Measurements from ENCODE around the gene HP. TPM values are rescaled to one million over a fixed set of nuclear protein-coding genes. Genes with fewer than 3 reads are reported as not detected.
"Not testable (repeated sequence)": the region's sequence is repeated elsewhere in the genome, so short reads cannot be mapped to it uniquely, and the experiment has no call there.

Gene HP
- total RNA-seq, 1 donor = not detected

DNA sequence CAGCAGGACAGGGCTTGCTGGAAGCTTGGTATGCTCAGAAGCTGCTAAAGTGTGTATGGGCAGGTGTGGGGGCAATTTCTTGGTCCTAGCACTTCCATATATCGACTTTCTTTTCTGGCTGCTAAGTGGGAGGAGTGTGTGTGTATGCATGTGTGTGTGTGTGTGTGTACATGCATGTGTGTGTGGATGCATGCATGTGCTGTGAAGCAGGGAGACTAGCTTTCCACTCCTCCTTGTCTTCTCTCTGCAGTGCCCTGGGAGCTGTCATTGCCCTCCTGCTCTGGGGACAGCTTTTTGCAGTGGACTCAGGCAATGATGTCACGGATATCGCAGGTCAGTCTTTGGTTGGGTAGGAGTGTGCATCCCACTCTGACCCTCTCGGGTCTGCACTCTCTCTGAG is 1.6 kb downstream of the HP start:
- DNase-seq (ENCODE audit: low read depth) = no peak
- H3K4me3 ChIP-seq (ENCODE audit: low read depth, low read length) = no peak overlapping the region
- TF ChIP-seq, protein P1, sequence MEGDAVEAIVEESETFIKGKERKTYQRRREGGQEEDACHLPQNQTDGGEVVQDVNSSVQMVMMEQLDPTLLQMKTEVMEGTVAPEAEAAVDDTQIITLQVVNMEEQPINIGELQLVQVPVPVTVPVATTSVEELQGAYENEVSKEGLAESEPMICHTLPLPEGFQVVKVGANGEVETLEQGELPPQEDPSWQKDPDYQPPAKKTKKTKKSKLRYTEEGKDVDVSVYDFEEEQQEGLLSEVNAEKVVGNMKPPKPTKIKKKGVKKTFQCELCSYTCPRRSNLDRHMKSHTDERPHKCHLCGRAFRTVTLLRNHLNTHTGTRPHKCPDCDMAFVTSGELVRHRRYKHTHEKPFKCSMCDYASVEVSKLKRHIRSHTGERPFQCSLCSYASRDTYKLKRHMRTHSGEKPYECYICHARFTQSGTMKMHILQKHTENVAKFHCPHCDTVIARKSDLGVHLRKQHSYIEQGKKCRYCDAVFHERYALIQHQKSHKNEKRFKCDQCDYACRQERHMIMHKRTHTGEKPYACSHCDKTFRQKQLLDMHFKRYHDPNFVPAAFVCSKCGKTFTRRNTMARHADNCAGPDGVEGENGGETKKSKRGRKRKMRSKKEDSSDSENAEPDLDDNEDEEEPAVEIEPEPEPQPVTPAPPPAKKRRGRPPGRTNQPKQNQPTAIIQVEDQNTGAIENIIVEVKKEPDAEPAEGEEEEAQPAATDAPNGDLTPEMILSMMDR (IDR thresholded peaks at IDR 0.05; ENCODE audit: insufficient read depth, low read depth, low read length) = no peak

DNA sequence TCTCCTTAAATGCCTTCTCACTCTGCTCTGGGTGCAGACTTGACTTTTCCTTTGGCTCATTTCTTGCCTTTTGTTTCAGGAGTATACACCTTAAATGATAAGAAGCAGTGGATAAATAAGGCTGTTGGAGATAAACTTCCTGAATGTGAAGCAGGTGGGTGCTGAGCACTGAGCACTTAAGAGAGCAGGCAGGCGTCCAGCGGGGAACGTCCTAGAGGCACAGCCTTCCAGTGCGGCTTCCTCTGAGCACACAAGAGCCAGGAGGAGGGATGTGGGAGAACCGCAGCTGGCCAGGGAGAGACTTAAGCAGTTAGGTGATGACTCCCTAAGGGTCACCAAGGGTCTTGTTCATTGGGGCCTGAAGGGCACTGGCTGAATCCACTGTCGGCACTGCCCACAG is 3.0 kb downstream of the HP start:
- not testable (repeated sequence) for DNase-seq (ENCODE audit: low read depth); H3K4me3 ChIP-seq (ENCODE audit: low read depth, low read length)

DNA sequence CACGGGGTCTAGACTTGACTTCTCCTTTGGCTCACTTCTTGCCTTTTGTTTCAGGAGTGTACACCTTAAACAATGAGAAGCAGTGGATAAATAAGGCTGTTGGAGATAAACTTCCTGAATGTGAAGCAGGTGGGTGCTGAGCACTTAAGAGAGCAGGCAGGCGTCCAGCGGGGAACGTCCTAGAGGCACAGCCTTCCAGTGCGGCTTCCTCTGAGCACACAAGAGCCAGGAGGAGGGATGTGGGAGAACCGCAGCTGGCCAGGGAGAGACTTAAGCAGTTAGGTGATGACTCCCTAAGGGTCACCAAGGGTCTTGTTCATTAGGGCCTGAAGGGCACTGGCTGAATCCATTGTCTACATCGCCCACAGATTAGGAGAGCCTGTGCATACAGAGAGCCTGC is 4.8 kb downstream of the HP start:
- not testable (repeated sequence) for DNase-seq (ENCODE audit: low read depth); H3K4me3 ChIP-seq (ENCODE audit: low read depth, low read length)

DNA sequence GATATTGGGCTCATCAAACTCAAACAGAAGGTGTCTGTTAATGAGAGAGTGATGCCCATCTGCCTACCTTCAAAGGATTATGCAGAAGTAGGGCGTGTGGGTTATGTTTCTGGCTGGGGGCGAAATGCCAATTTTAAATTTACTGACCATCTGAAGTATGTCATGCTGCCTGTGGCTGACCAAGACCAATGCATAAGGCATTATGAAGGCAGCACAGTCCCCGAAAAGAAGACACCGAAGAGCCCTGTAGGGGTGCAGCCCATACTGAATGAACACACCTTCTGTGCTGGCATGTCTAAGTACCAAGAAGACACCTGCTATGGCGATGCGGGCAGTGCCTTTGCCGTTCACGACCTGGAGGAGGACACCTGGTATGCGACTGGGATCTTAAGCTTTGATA is 6.1 kb downstream of the HP start:
- DNase-seq (ENCODE audit: low read depth) = no peak
- TF ChIP-seq, protein P1 (IDR thresholded peaks at IDR 0.05; ENCODE audit: insufficient read depth, low read depth, low read length) = no peak
- H3K4me3 ChIP-seq (ENCODE audit: low read depth, low read length) = no peak overlapping the region

DNA sequence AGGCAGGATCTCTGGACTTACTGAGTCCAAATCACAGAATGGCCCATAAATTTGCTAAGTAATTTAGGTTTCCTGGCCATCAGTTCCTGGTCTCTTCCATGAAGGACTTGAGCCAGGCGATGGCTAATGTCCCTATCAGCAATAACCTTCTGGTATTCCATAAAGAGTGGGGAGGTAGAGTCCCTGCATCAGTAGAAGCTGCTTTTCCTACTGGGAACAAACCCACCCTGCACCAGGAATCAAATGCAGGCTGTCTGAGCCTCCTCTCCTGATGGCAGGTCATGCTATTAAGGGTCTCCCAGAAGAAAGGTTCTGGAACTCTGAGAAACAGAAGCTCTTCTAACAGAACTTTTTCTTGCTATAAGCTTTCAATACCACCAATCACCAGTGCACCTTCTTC is 7.3 kb downstream of the HP start:
- TF ChIP-seq, protein P1 (IDR thresholded peaks at IDR 0.05; ENCODE audit: insufficient read depth, low read depth, low read length) = no peak
- H3K4me3 ChIP-seq (ENCODE audit: low read depth, low read length) = no peak overlapping the region
- DNase-seq (ENCODE audit: low read depth) = no peak

DNA sequence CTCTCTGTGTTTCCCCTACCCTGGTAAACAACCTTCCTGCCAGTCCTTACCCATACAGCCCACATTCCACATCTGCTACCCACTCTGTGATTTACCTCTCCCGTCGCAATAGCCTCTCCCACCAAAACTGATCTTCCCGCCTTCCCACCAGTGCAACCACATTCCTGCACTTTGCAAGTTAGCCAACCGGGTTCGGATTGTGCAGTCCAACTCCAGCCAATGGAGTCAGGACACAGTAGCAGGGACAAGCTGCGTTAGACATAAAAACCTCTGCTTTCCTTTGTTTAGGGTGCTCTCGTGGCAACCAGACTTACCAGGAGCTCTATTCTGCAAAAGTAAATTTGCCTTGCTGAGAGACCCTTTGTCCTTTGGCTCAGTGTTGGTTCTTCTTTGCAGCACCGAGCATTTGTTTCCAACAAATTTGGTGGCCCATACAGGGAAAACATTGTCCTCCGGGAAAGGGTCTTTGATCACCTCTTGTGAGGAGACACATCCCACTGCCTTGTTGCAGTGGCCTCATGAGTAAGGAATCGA is 10.1 kb downstream of the HP start:
- H3K4me3 ChIP-seq (ENCODE audit: low read depth, low read length) = no peak overlapping the region
- TF ChIP-seq, protein P1 (IDR thresholded peaks at IDR 0.05; ENCODE audit: insufficient read depth, low read depth, low read length) = no peak
- DNase-seq (ENCODE audit: low read depth) = no peak

DNA sequence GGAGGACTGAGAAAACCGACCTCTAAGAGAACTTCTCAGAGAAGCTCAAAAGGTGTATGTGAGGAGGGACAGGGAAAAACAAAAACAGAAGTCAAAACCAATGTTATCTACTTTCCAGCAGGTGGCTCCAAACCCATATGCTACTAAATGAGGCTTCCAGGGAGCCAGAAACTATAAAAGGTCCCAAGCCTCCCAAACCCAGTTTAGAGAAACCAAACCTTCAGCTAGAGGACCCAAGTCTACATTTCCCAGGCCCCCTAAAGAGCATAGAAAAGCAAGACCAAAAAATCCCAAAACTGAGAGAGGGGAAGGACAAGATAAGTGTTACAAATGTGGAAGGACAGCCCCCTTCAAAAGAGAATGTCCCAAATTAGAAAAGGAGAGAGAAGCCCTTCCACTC is 12.4 kb downstream of the HP start:
- H3K4me3 ChIP-seq (ENCODE audit: low read depth, low read length) = no peak overlapping the region
- DNase-seq (ENCODE audit: low read depth) = peak; percentile 58
- TF ChIP-seq, protein P1 (IDR thresholded peaks at IDR 0.05; ENCODE audit: insufficient read depth, low read depth, low read length) = peak; percentile 73

DNA sequence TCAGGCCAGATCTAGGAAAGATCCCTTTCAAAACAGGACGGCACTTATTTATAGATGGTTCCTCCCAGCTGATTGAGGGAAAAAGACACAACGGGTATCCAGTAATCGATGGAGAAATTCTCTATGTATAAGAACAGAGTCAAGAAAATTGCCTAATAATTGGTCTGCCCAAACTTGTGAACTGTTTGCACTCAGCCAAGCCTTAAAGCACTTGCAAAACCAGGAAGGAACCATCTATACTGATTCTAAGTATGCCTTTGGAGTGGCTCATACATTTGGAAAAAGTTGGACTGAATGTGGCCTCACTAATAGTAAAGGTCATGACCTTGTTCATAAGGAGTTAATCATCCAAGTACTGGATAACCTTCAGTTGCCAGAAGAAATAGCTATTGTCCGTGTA is 14.6 kb downstream of the HP start:
- TF ChIP-seq, protein P1 (IDR thresholded peaks at IDR 0.05; ENCODE audit: insufficient read depth, low read depth, low read length) = no peak

More for the DNA sequence above, 14.6 kb downstream of the HP start:
- no peak overlapping the region for H3K4me3 ChIP-seq (ENCODE audit: low read depth, low read length)
- DNase-seq (ENCODE audit: low read depth) = no peak
